ENCODE measurements around the gene PCDH10.

DNA sequence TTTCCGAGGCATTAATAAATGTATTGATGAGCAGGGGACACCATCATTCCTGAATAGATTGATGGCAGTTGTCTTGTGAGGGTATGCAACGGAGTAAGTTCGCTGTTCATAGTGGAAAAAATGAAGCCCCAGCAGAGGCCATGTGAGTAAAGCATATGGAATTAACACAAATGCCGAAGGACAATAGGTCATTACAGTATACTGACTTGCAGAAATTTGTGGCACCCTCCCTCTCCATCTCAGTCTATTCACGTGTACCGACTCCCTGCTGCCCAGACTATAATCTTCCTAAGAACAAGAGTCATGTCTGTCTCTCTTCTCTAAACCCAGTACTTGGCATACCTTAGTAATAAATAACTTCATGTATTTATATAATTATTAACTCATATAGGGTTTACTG lies 47.1 kb upstream of the PCDH10 start:
- TF ChIP-seq POLR2A (IDR thresholded peaks at IDR 0.05; ENCODE audit: low read depth, low read length) (no peak), EZH2 (IDR thresholded peaks at IDR 0.05; ENCODE audit: borderline replicate concordance, low read depth, low read length, severe bottlenecking) (no peak)
- TF ChIP-seq, protein P1, sequence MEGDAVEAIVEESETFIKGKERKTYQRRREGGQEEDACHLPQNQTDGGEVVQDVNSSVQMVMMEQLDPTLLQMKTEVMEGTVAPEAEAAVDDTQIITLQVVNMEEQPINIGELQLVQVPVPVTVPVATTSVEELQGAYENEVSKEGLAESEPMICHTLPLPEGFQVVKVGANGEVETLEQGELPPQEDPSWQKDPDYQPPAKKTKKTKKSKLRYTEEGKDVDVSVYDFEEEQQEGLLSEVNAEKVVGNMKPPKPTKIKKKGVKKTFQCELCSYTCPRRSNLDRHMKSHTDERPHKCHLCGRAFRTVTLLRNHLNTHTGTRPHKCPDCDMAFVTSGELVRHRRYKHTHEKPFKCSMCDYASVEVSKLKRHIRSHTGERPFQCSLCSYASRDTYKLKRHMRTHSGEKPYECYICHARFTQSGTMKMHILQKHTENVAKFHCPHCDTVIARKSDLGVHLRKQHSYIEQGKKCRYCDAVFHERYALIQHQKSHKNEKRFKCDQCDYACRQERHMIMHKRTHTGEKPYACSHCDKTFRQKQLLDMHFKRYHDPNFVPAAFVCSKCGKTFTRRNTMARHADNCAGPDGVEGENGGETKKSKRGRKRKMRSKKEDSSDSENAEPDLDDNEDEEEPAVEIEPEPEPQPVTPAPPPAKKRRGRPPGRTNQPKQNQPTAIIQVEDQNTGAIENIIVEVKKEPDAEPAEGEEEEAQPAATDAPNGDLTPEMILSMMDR (IDR thresholded peaks at IDR 0.05; ENCODE audit: extremely low read depth in 1 of 2, insufficient read depth in 1 of 2, low read depth in 1 of 2, low read length in 2 of 2) = no peak
- TF ChIP-seq, protein P2, sequence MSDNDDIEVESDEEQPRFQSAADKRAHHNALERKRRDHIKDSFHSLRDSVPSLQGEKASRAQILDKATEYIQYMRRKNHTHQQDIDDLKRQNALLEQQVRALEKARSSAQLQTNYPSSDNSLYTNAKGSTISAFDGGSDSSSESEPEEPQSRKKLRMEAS (IDR thresholded peaks at IDR 0.05; ENCODE audit: insufficient read depth, insufficient read length) = no peak

Data from endothelial cell of umbilical vein (primary cell).